ENCODE data around the gene ARID2. TPM values are rescaled to one million over a fixed set of nuclear protein-coding genes. Genes with fewer than 3 reads are reported as not detected.

Gene ARID2
- total RNA-seq, 2 experiments from 2014 or later: 30.1 to 44.9 TPM

- DNase-seq (ENCODE audit: low spot score): no peak
- H3K9me3 ChIP-seq (ENCODE audit: low read length): peaks cover 9% of the 10 kb centered on the region; the same call in 1 of the 2 replicates
- no peaks in the 10 kb centered on the region for H3K4me1 ChIP-seq (ENCODE audit: insufficient read depth, low read length, poor library complexity, severe bottlenecking)
- CTCF ChIA-PET (ENCODE audit: unreplicated experiment): no interaction called here
- H4K20me1 ChIP-seq (ENCODE audit: insufficient read depth, low read length): no peaks in the 10 kb centered on the region
- peaks cover 56% of the 10 kb centered on the region for H3K36me3 ChIP-seq (ENCODE audit: insufficient read depth, low read length)
- no peak overlapping the region for H3K27ac ChIP-seq (ENCODE audit: low read depth, low read length, poor library complexity, severe bottlenecking)
- no peaks in the 10 kb centered on the region for H3K9me2 ChIP-seq (ENCODE audit: insufficient read depth, low read length)
- TF ChIP-seq EZH2phosphoT487 (IDR thresholded peaks at IDR 0.05; ENCODE audit: borderline replicate concordance, low read depth, low read length) (no peak), CTCF (conservative IDR thresholded peaks at IDR 0.05; ENCODE audit: low read length) (no peak)
- POLR2A ChIA-PET: interaction anchor here (1.0 kb wide), 1 partner anchor 81 kb away, joined by 3 read pairs; no protein-coding TSS in a partner anchor
- intact Hi-C loops (cut with micrococcal nuclease; ENCODE audit: unreplicated experiment): no loop called here
- no peak overlapping the region for H2AFZ ChIP-seq (ENCODE audit: low read length)
- no peak overlapping the region for H3K4me3 ChIP-seq (ENCODE audit: low read depth, low read length, poor library complexity, severe bottlenecking)
- no peaks in the 10 kb centered on the region for H3K79me2 ChIP-seq (ENCODE audit: insufficient read depth, low read depth, low read length)
- BruUV-seq (replicated peaks): no TSS peak
- no peak overlapping the region for H3K4me2 ChIP-seq (ENCODE audit: low read length)
Observed at GRCh38 chr12:45886685-45887084, 157.2 kb downstream of the ARID2 start.

- H3K4me2 ChIP-seq (ENCODE audit: low read length): no peak overlapping the region
- peaks cover 56% of the 10 kb centered on the region for H3K36me3 ChIP-seq (ENCODE audit: insufficient read depth, low read length)
- H3K27ac ChIP-seq (ENCODE audit: low read depth, low read length, poor library complexity, severe bottlenecking): no peak overlapping the region
- H3K4me1 ChIP-seq (ENCODE audit: insufficient read depth, low read length, poor library complexity, severe bottlenecking): no peaks in the 10 kb centered on the region
- ChIA-PET CTCF (ENCODE audit: unreplicated experiment) (interaction anchor here (0.5 kb wide), 1 partner anchor 263 kb away, joined by 5 read pairs; no protein-coding TSS in a partner anchor), POLR2A (interaction anchor here (0.7 to 1.3 kb wide), 4 partner anchors 17 to 81 kb away, joined by 3 to 5 read pairs (median 3); no protein-coding TSS in a partner anchor)
- no peak for TF ChIP-seq EZH2phosphoT487 (IDR thresholded peaks at IDR 0.05; ENCODE audit: borderline replicate concordance, low read depth, low read length)
- TF ChIP-seq CTCF (conservative IDR thresholded peaks at IDR 0.05; ENCODE audit: low read length): no peak
- no peak overlapping the region for H3K4me3 ChIP-seq (ENCODE audit: low read depth, low read length, poor library complexity, severe bottlenecking)
- no TSS peak for BruUV-seq (replicated peaks)
- DNase-seq (ENCODE audit: low spot score): no peak
- H2AFZ ChIP-seq (ENCODE audit: low read length): no peak overlapping the region
- no peaks in the 10 kb centered on the region for H3K79me2 ChIP-seq (ENCODE audit: insufficient read depth, low read depth, low read length)
- H3K9me2 ChIP-seq (ENCODE audit: insufficient read depth, low read length): no peaks in the 10 kb centered on the region
- no peaks in the 10 kb centered on the region for H4K20me1 ChIP-seq (ENCODE audit: insufficient read depth, low read length)
- intact Hi-C loops (cut with micrococcal nuclease; ENCODE audit: unreplicated experiment): no loop called here
- peaks cover 9% of the 10 kb centered on the region; the same call in 1 of the 2 replicates for H3K9me3 ChIP-seq (ENCODE audit: low read length)
Observed at GRCh38 chr12:45887544-45887943, 158.0 kb downstream of the ARID2 start.

GRCh38 chr12:45890276-45890675, 160.8 kb downstream of the ARID2 start:
- no peak overlapping the region for H3K4me2 ChIP-seq (ENCODE audit: low read length)
- H4K20me1 ChIP-seq (ENCODE audit: insufficient read depth, low read length): no peaks in the 10 kb centered on the region
- BruUV-seq (replicated peaks): no TSS peak
- TF ChIP-seq CTCF (conservative IDR thresholded peaks at IDR 0.05; ENCODE audit: low read length): peak; percentile 41; the same call in 1 of the 2 replicates
- TF ChIP-seq EZH2phosphoT487 (IDR thresholded peaks at IDR 0.05; ENCODE audit: borderline replicate concordance, low read depth, low read length): no peak
- no peaks in the 10 kb centered on the region for H3K9me2 ChIP-seq (ENCODE audit: insufficient read depth, low read length)
- intact Hi-C loops (cut with micrococcal nuclease; ENCODE audit: unreplicated experiment): no loop called here
- H3K36me3 ChIP-seq (ENCODE audit: insufficient read depth, low read length): peaks cover 56% of the 10 kb centered on the region
- H3K79me2 ChIP-seq (ENCODE audit: insufficient read depth, low read depth, low read length): no peaks in the 10 kb centered on the region
- POLR2A ChIA-PET: no interaction called here
- H3K27ac ChIP-seq (ENCODE audit: low read depth, low read length, poor library complexity, severe bottlenecking): no peak overlapping the region
- peaks cover 4% of the 10 kb centered on the region; the same call in 1 of the 2 replicates for H3K9me3 ChIP-seq (ENCODE audit: low read length)
- H3K4me3 ChIP-seq (ENCODE audit: low read depth, low read length, poor library complexity, severe bottlenecking): no peak overlapping the region
- H2AFZ ChIP-seq (ENCODE audit: low read length): no peak overlapping the region
- H3K4me1 ChIP-seq (ENCODE audit: insufficient read depth, low read length, poor library complexity, severe bottlenecking): no peaks in the 10 kb centered on the region
- CTCF ChIA-PET (ENCODE audit: unreplicated experiment): no interaction called here
- DNase-seq (ENCODE audit: low spot score): no peak

Data from OCI-LY7 (cell line).